Measurements from ENCODE around the gene ACTC1. TPM values are rescaled to one million over a fixed set of nuclear protein-coding genes. Genes with fewer than 3 reads are reported as not detected.

The ACTC1 gene
- total RNA-seq, 1 donor from 2014 or later: 4.0 TPM

DNA sequence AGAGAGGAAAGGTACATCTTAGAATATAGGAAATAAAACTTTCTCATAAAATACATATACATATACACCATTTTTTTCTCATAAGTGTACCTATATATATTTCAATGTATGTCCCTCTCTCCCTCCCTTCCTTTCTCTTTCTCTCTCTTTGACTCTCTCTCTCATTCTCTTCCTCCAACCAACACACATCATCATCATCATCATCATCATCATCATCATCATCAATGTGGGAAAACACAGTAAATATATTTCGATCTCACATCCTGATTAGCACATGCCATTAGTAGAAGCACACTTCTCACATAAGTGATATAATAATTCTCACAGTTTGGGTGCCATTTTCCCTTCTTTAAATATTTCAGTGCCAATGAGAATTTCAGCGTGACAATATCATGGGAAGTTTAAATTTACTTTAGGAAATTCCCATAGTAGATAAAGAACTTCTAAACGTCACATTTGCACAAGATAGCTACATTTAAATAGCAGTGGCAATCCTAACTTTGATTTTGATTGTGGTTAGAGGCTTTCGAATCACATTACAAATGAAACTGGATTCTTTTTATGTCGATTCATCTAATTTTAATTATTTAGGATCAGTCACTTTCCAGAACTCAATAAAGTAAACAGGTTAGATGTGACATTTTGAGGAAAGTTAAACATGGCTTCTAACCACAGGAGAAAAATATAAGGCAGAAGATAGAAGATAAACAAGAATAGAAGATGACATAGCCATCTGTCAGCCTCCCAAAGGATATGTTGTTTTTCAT lies 33.0 kb upstream of the ACTC1 start:
- H3K4me3 Mint-ChIP-seq (ENCODE audit: unreplicated experiment): no peak overlapping the region

DNA sequence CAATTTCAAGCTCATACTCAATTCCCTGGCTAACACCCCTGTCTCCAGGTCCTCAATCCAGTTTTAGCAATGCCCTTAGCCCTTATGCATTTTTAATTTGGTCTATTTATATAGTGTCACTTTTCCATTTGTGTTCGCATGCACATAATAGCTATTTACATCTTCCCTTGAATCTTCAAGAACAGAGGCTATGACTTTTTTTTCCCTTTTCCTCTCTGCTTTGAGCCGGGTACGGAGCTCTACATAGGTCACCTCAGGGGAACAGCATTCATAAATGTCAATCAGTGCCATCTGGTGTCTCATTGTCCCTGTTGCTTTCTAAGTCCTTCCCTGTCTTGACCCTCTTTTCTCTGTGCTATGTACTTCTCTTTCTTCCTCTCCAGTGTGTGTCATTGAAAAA lies 26.5 kb upstream of the ACTC1 start:
- peaks cover 50% of the 10 kb centered on the region for H3K27me3 Mint-ChIP-seq (ENCODE audit: unreplicated experiment)
- H3K36me3 Mint-ChIP-seq (ENCODE audit: unreplicated experiment): no peaks in the 10 kb centered on the region
- DNase-seq (ENCODE audit: extremely low spot score, unreplicated experiment): no peak
- no peak overlapping the region for H3K27ac Mint-ChIP-seq (ENCODE audit: unreplicated experiment)
- H3K4me1 Mint-ChIP-seq (ENCODE audit: unreplicated experiment): no peaks in the 10 kb centered on the region
- H3K4me3 Mint-ChIP-seq (ENCODE audit: unreplicated experiment): no peak overlapping the region
- TF ChIP-seq CTCF (IDR thresholded peaks at IDR 0.05): no peak
- no peaks in the 10 kb centered on the region for H3K9me3 Mint-ChIP-seq (ENCODE audit: unreplicated experiment)

More for the DNA sequence above, 33.0 kb upstream of the ACTC1 start:
- H3K36me3 Mint-ChIP-seq (ENCODE audit: unreplicated experiment): no peaks in the 10 kb centered on the region
- H3K27ac Mint-ChIP-seq (ENCODE audit: unreplicated experiment): no peak overlapping the region
- H3K4me1 Mint-ChIP-seq (ENCODE audit: unreplicated experiment): no peaks in the 10 kb centered on the region
- H3K27me3 Mint-ChIP-seq (ENCODE audit: unreplicated experiment): peaks cover 28% of the 10 kb centered on the region
- no peak for TF ChIP-seq CTCF (IDR thresholded peaks at IDR 0.05)
- peaks cover under 1% of the 10 kb centered on the region for H3K9me3 Mint-ChIP-seq (ENCODE audit: unreplicated experiment)
- DNase-seq (ENCODE audit: extremely low spot score, unreplicated experiment): no peak

DNA sequence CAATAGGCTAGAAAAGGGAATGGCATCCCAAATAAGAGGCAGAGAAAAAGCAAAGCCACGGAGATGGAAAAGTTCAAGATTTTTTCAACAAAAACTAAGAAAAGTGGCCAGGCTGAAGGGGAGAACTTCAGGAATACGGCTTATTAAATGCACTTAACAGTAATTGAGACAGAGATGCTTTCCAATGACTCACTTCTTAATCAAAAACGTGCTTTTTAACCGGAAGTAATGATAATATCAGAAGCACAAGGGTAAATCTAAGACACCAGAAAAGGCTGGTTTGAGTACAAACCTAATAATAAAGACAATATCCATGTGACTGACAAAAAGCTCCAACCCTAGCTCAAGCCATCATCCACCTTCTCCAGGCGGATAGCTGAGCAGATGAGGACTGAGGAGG lies 24.8 kb upstream of the ACTC1 start:
- H3K27ac Mint-ChIP-seq (ENCODE audit: unreplicated experiment): no peak overlapping the region
- no peak for DNase-seq (ENCODE audit: extremely low spot score, unreplicated experiment)
- no peak overlapping the region for H3K4me3 Mint-ChIP-seq (ENCODE audit: unreplicated experiment)
- H3K9me3 Mint-ChIP-seq (ENCODE audit: unreplicated experiment): no peaks in the 10 kb centered on the region
- H3K4me1 Mint-ChIP-seq (ENCODE audit: unreplicated experiment): peaks cover 8% of the 10 kb centered on the region
- no peak for TF ChIP-seq CTCF (IDR thresholded peaks at IDR 0.05)
- no peaks in the 10 kb centered on the region for H3K36me3 Mint-ChIP-seq (ENCODE audit: unreplicated experiment)
- peaks cover 44% of the 10 kb centered on the region for H3K27me3 Mint-ChIP-seq (ENCODE audit: unreplicated experiment)

DNA sequence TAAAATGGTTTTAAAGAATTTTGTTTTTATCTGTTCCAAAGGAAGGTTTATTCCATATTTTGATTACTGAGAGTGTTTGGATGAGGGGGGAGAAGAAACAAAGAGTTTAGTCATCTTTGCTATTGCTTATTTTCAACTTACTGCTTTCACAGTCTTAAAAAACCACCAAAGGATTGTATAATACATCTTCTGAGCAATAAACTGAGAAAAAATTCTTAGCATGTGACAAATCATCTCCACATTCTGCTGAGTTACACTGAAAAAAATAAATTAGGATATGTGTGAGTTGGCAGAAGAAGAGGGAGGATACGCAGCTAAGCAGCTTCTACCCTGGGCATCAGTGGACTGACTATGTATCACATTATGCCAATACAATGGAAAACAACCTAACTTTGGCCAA lies 23.2 kb upstream of the ACTC1 start:
- DNase-seq (ENCODE audit: extremely low spot score, unreplicated experiment): no peak
- Mint-ChIP-seq H3K4me3 (ENCODE audit: unreplicated experiment) (no peak overlapping the region), H3K27ac (ENCODE audit: unreplicated experiment) (no peak overlapping the region)

More for the DNA sequence above, 23.2 kb upstream of the ACTC1 start:
- H3K9me3 Mint-ChIP-seq (ENCODE audit: unreplicated experiment): no peaks in the 10 kb centered on the region
- H3K36me3 Mint-ChIP-seq (ENCODE audit: unreplicated experiment): no peaks in the 10 kb centered on the region
- TF ChIP-seq CTCF (IDR thresholded peaks at IDR 0.05): no peak
- H3K27me3 Mint-ChIP-seq (ENCODE audit: unreplicated experiment): peaks cover 52% of the 10 kb centered on the region
- peaks cover 16% of the 10 kb centered on the region for H3K4me1 Mint-ChIP-seq (ENCODE audit: unreplicated experiment)
